OCI-LY7 (cell line): ENCODE data around the gene SUMO4. TPM values are rescaled to one million over a fixed set of nuclear protein-coding genes. Genes with fewer than 3 reads are reported as not detected.
A peak's percentile ranks its signal among the peaks of the same experiment; 100 is the strongest.

ENCODE experiments used
- BruUV-seq: library from RNA; stranded (reverse); fragments of 400-500 nt; replicated peaks from 2 replicates; lab custom pipeline; 2021; lab: Mats Ljungman, UMichigan
- CTCF ChIA-PET: fragments of 300-600 bp; sonication (Branson Sonifier 250); formaldehyde crosslinking; loops from one replicate; lab custom pipeline; 2022; ENCODE audit warnings: antibody characterized with exemption; ENCODE audit not compliant: unreplicated experiment; lab: Charles Lee
- POLR2A ChIA-PET: fragments of 300-600 bp; sonication (Branson Sonifier 250); formaldehyde crosslinking; loops from one replicate; lab custom pipeline; 2022; ENCODE audit warnings: antibody characterized with exemption; lab: Charles Lee
- DNase-seq: peaks from one replicate; pipeline ENCODE4 v3.0.0-alpha.2; 2015; ENCODE audit warnings: low spot score
- H2AFZ ChIP-seq: fragments of 200-600 bp; sonication (generic), shearing (Covaris generic); 2 replicates; pipeline ENCODE4 v1.6.1; 2014; ENCODE audit warnings: mild to moderate bottlenecking, antibody characterized with exemption, low read length, moderate library complexity
- H3K27ac ChIP-seq: fragments of 200-600 bp; sonication (generic); 2 replicates; pipeline ENCODE4 v1.5.1; 2014; ENCODE audit warnings: mixed run types, low read depth, mild to moderate bottlenecking, moderate library complexity, low read length, inconsistent platforms; ENCODE audit not compliant: poor library complexity, severe bottlenecking
- H3K36me3 ChIP-seq: fragments of 200-600 bp; sonication (generic); 2 replicates; pipeline ENCODE4 v1.6.1; 2014; ENCODE audit warnings: mild to moderate bottlenecking, antibody characterized with exemption, low read length, moderate library complexity, mixed read lengths; ENCODE audit not compliant: insufficient read depth
- H3K4me1 ChIP-seq: fragments of 200-600 bp; sonication (generic); 2 replicates; pipeline ENCODE4 v1.5.1; 2014; ENCODE audit warnings: mild to moderate bottlenecking, low read length; ENCODE audit not compliant: insufficient read depth, poor library complexity, severe bottlenecking
- H3K4me2 ChIP-seq: fragments of 200-600 bp; sonication (generic); 2 replicates; pipeline ENCODE4 v1.6.1; 2014; ENCODE audit warnings: mild to moderate bottlenecking, low read length
- H3K4me3 ChIP-seq: fragments of 200-600 bp; sonication (generic); 2 replicates; pipeline ENCODE4 v1.5.1; 2014; ENCODE audit warnings: mild to moderate bottlenecking, low read depth, low read length; ENCODE audit not compliant: poor library complexity, severe bottlenecking
- H3K79me2 ChIP-seq: fragments of 200-600 bp; sonication (generic); 2 replicates; pipeline ENCODE4 v1.6.1; 2016; ENCODE audit warnings: low read depth, mild to moderate bottlenecking, low read length, moderate library complexity, mixed read lengths; ENCODE audit not compliant: insufficient read depth
- H3K9me2 ChIP-seq: fragments of 200-600 bp; sonication (generic); 2 replicates; pipeline ENCODE4 v1.6.1; 2016; ENCODE audit warnings: mild to moderate bottlenecking, low read length, mixed read lengths; ENCODE audit not compliant: insufficient read depth
- H3K9me3 ChIP-seq: fragments of 200-600 bp; sonication (generic); 2 replicates; pipeline ENCODE4 v1.6.1; 2014; ENCODE audit warnings: mild to moderate bottlenecking, mixed run types, low read length, mixed read lengths
- H4K20me1 ChIP-seq: fragments of 200-600 bp; sonication (generic); 2 replicates; pipeline ENCODE4 v1.6.1; 2014; ENCODE audit warnings: mild to moderate bottlenecking, antibody characterized with exemption, low read length, moderate library complexity, mixed read lengths; ENCODE audit not compliant: insufficient read depth
- EZH2phosphoT487 ChIP-seq: fragments of 200-600 bp; sonication (generic); IDR thresholded peaks from 2 replicates; pipeline ENCODE4 v1.6.1; 2018; ENCODE audit warnings: low read depth, borderline replicate concordance, mild to moderate bottlenecking, mixed run types, antibody characterized with exemption, low read length, moderate library complexity, mixed read lengths
- intact Hi-C: fragments of 100-400 bp; cut with micrococcal nuclease; formaldehyde crosslinking; loops from one replicate; pipeline ENCODE4 v1.10.0; 2022; ENCODE audit not compliant: unreplicated experiment
- total RNA-seq, 2 experiments: library from RNA; depleted of rRNA in 1 of 2; stranded (reverse); fragments of >200 nt in 1 of 2; shearing (Covaris generic) in 1 of 2; gene quantifications; 2 replicates each; pipeline ENCODE4 v1.2.3, GENCODE V29; 2014 to 2022
- TF ChIP-seq, protein P1 (sequence below): fragments of 200-600 bp; sonication (generic); conservative IDR thresholded peaks from 2 replicates; pipeline ENCODE4 v1.5.1; 2014; ENCODE audit warnings: mild to moderate bottlenecking, antibody characterized with exemption, low read length, moderate library complexity, mixed read lengths

Gene SUMO4
- total RNA-seq, 2 experiments from 2014 or later = 3.2 to 3.6 TPM

DNA sequence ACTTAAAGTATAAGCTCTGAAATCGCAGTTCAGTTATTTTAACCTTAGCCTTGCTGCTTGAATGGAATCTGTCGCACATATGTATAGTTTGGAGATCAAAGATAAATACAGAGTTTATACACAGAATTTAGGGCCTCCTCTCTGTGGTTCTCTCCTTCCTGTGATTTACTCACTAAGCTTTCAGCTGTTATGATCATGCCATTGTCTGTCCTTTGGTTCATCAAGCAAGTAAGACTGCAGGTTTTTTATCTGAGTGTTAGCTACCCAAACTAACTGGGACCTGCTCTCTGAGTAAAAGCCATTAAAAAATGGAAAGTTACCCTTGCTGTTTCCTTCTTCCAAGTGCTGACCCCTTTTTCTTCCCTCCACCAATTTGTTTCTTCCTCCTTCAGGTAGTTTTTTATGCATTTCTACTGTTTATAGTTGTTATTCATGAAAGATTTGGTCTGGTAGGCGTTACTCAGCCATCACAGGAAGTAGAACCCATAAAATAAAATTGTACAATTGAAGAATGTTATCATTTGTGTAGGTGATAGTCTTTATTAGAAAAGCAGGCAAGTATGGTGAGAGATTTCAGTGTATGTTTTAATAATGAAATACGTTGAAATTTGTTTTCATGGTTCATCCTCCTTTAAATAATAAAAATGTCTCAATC is 33.7 kb upstream of the SUMO4 start:
- ChIA-PET CTCF (interaction anchor here (0.6 kb wide), 1 partner anchor 38 kb away, joined by 3 read pairs; no protein-coding TSS in a partner anchor), POLR2A (no interaction called here)
- intact Hi-C loops = no loop called here
- H3K4me2 ChIP-seq = no peak overlapping the region
- peaks cover 15% of the 10 kb centered on the region for H3K36me3 ChIP-seq
- no peak overlapping the region for H2AFZ ChIP-seq
- no peak overlapping the region for H3K27ac ChIP-seq
- no peak overlapping the region for H3K4me3 ChIP-seq
- BruUV-seq = no TSS peak
- no peaks in the 10 kb centered on the region for H3K9me2 ChIP-seq
- peaks cover 8% of the 10 kb centered on the region; the same call in 1 of the 2 replicates for H4K20me1 ChIP-seq
- H3K9me3 ChIP-seq = no peaks in the 10 kb centered on the region
- no peak for DNase-seq
- peaks cover 80% of the 10 kb centered on the region for H3K79me2 ChIP-seq
- TF ChIP-seq, protein P1, sequence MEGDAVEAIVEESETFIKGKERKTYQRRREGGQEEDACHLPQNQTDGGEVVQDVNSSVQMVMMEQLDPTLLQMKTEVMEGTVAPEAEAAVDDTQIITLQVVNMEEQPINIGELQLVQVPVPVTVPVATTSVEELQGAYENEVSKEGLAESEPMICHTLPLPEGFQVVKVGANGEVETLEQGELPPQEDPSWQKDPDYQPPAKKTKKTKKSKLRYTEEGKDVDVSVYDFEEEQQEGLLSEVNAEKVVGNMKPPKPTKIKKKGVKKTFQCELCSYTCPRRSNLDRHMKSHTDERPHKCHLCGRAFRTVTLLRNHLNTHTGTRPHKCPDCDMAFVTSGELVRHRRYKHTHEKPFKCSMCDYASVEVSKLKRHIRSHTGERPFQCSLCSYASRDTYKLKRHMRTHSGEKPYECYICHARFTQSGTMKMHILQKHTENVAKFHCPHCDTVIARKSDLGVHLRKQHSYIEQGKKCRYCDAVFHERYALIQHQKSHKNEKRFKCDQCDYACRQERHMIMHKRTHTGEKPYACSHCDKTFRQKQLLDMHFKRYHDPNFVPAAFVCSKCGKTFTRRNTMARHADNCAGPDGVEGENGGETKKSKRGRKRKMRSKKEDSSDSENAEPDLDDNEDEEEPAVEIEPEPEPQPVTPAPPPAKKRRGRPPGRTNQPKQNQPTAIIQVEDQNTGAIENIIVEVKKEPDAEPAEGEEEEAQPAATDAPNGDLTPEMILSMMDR = no peak
- no peak for TF ChIP-seq EZH2phosphoT487
- peaks cover 16% of the 10 kb centered on the region for H3K4me1 ChIP-seq

DNA sequence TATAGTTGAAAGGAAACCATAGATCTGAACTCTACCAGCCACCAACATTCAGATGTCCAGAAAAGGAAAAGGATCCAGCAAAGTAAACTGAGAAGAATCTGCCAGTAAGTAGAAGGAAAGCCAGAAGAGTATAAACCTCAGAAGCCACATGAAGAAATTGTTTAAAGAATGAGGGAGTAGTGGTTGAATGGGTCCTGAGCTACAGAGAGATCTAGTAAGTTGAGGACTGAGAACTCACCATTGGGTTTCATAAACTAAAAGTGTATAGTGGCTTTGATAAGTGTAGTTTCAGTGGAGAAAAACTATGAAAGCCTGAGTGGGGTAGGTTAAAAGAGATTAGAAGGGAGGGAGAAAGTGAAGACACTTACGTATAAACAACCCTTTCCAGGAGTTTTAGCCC is 32.0 kb upstream of the SUMO4 start:
- H4K20me1 ChIP-seq = peaks cover 15% of the 10 kb centered on the region
- no peak overlapping the region for H3K27ac ChIP-seq
- peaks cover 33% of the 10 kb centered on the region for H3K4me1 ChIP-seq
- no peak overlapping the region for H3K4me3 ChIP-seq
- H3K36me3 ChIP-seq = peaks cover 17% of the 10 kb centered on the region
- ChIA-PET POLR2A (no interaction called here), CTCF (no interaction called here)
- H3K79me2 ChIP-seq = peaks cover 73% of the 10 kb centered on the region
- H3K4me2 ChIP-seq = no peak overlapping the region
- BruUV-seq = no TSS peak
- TF ChIP-seq, protein P1 = no peak
- no peaks in the 10 kb centered on the region for H3K9me3 ChIP-seq
- no peak overlapping the region for H2AFZ ChIP-seq
- H3K9me2 ChIP-seq = no peaks in the 10 kb centered on the region
- intact Hi-C loops = no loop called here
- DNase-seq = no peak

DNA sequence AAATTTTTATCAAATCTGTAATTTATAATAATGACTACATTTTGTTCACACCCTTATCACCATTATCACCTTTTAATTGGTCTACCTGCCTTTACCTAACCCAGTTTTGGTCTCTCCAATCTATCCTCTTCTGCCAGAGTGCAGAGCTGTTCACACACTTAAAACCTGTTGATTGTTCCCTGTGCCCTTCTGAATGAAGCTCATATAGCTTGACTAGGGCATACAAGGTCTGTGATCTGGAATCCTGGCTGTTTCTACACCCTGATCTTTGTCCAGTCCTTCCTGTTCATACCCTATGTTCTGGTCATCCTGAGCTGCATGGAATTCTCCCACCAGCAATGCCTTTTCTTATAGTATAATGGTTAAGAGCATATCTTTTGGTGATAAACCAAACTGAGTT is 28.9 kb upstream of the SUMO4 start:
- peaks cover 14% of the 10 kb centered on the region for H4K20me1 ChIP-seq
- H3K4me3 ChIP-seq = no peak overlapping the region
- ChIA-PET CTCF (no interaction called here), POLR2A (interaction anchor here (3.0 kb wide), 1 partner anchor 12 kb away, joined by 9 read pairs; no protein-coding TSS in a partner anchor)
- H3K9me3 ChIP-seq = no peaks in the 10 kb centered on the region
- peaks cover 35% of the 10 kb centered on the region for H3K36me3 ChIP-seq
- TF ChIP-seq, protein P1 = no peak
- no peak for TF ChIP-seq EZH2phosphoT487
- intact Hi-C loops = no loop called here
- peaks cover 46% of the 10 kb centered on the region; the same call in 1 of the 2 replicates for H3K79me2 ChIP-seq
- H2AFZ ChIP-seq = no peak overlapping the region
- H3K9me2 ChIP-seq = no peaks in the 10 kb centered on the region
- H3K27ac ChIP-seq = peak overlapping the region; percentile 27
- no TSS peak for BruUV-seq
- DNase-seq = no peak
- H3K4me1 ChIP-seq = peaks cover 42% of the 10 kb centered on the region
- peak overlapping the region; percentile 44 for H3K4me2 ChIP-seq
